Fibroblast of lung (primary cell): ENCODE measurements around the gene IGHMBP2. TPM values are rescaled to one million over a fixed set of nuclear protein-coding genes. Genes with fewer than 3 reads are reported as not detected.

ENCODE experiments used
- DNase-seq, 2 donors: peaks; one replicate each; pipeline versions ENCODE4 v3.0.0 to v3.0.0-alpha.2; 2010; ENCODE audit warnings: low read depth in 2 of 2
- H2AFZ ChIP-seq: 2 replicates; pipeline ENCODE4 v1.5.1; 2012; ENCODE audit warnings: low read length, control low read depth, inconsistent platforms
- H3K27ac ChIP-seq: 2 replicates; pipeline ENCODE4 v1.5.1; 2011; ENCODE audit warnings: low read length, control low read depth; ENCODE audit not compliant: insufficient read depth
- H3K27me3 ChIP-seq: 2 replicates; pipeline ENCODE4 v1.5.1; 2011; ENCODE audit warnings: mild to moderate bottlenecking, low read length; ENCODE audit not compliant: control insufficient read depth, insufficient read depth
- H3K36me3 ChIP-seq: 2 replicates; pipeline ENCODE4 v1.5.1; 2011; ENCODE audit warnings: low read length; ENCODE audit not compliant: control insufficient read depth, insufficient read depth
- H3K4me1 ChIP-seq: 2 replicates; pipeline ENCODE4 v1.5.1; 2011; ENCODE audit warnings: low read length; ENCODE audit not compliant: control insufficient read depth, insufficient read depth; ENCODE audit errors: extremely low read depth
- H3K4me2 ChIP-seq: 2 replicates; pipeline ENCODE4 v1.5.1; 2011; ENCODE audit warnings: low read length, control low read depth; ENCODE audit not compliant: insufficient read depth; ENCODE audit errors: extremely low read depth
- H3K4me3 ChIP-seq, 4 experiments: fragments of 200-600 bp in 1 of 4; sonication (generic) in 1 of 4; replicated peaks in 1 of 4; 2 replicates each; pipeline ENCODE4 v1.5.1; 2011 to 2016; ENCODE audit warnings: low read length in 4 of 4, low read depth in 3 of 4, mild to moderate bottlenecking in 3 of 4, control low read depth in 2 of 4, inconsistent platforms in 1 of 4, mixed read lengths in 1 of 4; ENCODE audit not compliant: insufficient read depth in 1 of 4; ENCODE audit errors: control extremely low read depth in 1 of 4
- H3K79me2 ChIP-seq: 2 replicates; pipeline ENCODE4 v1.5.1; 2012; ENCODE audit warnings: mild to moderate bottlenecking, low read length, inconsistent platforms; ENCODE audit not compliant: control insufficient read depth, insufficient read depth
- H3K9ac ChIP-seq: 2 replicates; pipeline ENCODE4 v1.5.1; 2011; ENCODE audit warnings: mild to moderate bottlenecking, low read length, control low read depth; ENCODE audit not compliant: insufficient read depth
- H3K9me3 ChIP-seq: 2 replicates; pipeline ENCODE4 v1.5.1; 2012; ENCODE audit warnings: low read depth, low read length; ENCODE audit not compliant: control insufficient read depth, insufficient read depth
- H4K20me1 ChIP-seq: 2 replicates; pipeline ENCODE4 v1.5.1; 2011; ENCODE audit warnings: low read length; ENCODE audit not compliant: control insufficient read depth, insufficient read depth; ENCODE audit errors: extremely low read depth
- CTCF ChIP-seq, 2 donors: IDR thresholded peaks in 1 of 2; conservative IDR thresholded peaks in 1 of 2; 1 replicate in 1 of 2; 2 replicates in 1 of 2; pipeline ENCODE4 v1.5.1; 2011 to 2012; ENCODE audit warnings: low read length in 2 of 2, control low read depth in 1 of 2, inconsistent platforms in 1 of 2, low read depth in 1 of 2, mild to moderate bottlenecking in 1 of 2
- EZH2 ChIP-seq: IDR thresholded peaks from 2 replicates; pipeline ENCODE4 v1.5.1; 2012; ENCODE audit warnings: low read length, control low read depth, mild to moderate bottlenecking; ENCODE audit errors: missing control alignments
- polyA plus RNA-seq, 2 donors: library from polyadenylated mRNA; depleted of rRNA in 1 of 2; stranded (reverse) in 1 of 2; unstranded in 1 of 2; fragments of >200 nt; gene quantifications; 2 replicates each; pipeline ENCODE4 v1.2.1, GENCODE V29; 2011 to 2012; ENCODE audit warnings: missing spikeins in 1 of 2
- total RNA-seq: library from RNA; depleted of rRNA; stranded (reverse); fragments of >200 nt; gene quantifications from 2 replicates; pipeline ENCODE4 v1.2.1, GENCODE V29; 2014

The IGHMBP2 gene
- total and polyA plus RNA-seq, 2 donors (not counting 1 experiment from before 2014, with no cell fraction given): 5.2 to 8.6 TPM

- H3K27ac ChIP-seq: no peak overlapping the region
- H2AFZ ChIP-seq: no peak overlapping the region
- H3K4me2 ChIP-seq: no peak overlapping the region
- H3K79me2 ChIP-seq: no peaks in the 10 kb centered on the region
- DNase-seq: no peak
- H3K4me3 ChIP-seq: no peak overlapping the region
- H3K4me1 ChIP-seq: no peaks in the 10 kb centered on the region
- H3K27me3 ChIP-seq: no peaks in the 10 kb centered on the region
- no peaks in the 10 kb centered on the region for H4K20me1 ChIP-seq
- H3K36me3 ChIP-seq: peaks cover 20% of the 10 kb centered on the region
- H3K9me3 ChIP-seq: no peaks in the 10 kb centered on the region
- TF ChIP-seq CTCF (conservative IDR thresholded peaks at IDR 0.05 in 1 of 2, IDR thresholded peaks at IDR 0.05 in 1 of 2; ENCODE audit: low read depth in 1 of 2, low read length in 2 of 2): no peak
- H3K9ac ChIP-seq: no peak overlapping the region
Observed at GRCh38 chr11:68936676-68937620, 33.3 kb downstream of the IGHMBP2 start.

DNA sequence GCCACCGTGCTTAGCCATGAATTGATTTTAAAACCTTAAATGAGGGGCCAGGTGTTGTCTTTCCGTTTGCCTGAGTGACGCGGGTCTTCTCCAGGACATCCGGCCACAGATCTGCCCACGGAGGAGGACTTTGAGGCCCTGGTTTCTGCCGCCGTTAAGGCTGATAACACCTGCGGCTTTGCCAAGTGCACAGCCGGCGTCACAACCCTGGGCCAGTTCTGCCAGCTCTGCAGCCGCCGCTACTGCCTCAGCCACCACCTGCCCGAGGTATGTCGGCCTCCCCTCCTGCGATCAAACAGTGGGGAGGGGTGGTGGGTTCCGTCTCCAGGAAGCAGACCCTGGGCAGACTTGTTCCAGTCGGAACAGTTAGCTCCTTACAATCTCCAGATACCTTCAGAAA, 34.4 kb downstream of the IGHMBP2 start:
- Histone ChIP-seq H3K36me3 (peaks cover 20% of the 10 kb centered on the region), H3K9ac (no peak overlapping the region), H3K27me3 (no peaks in the 10 kb centered on the region), H3K79me2 (no peaks in the 10 kb centered on the region), H3K27ac (no peak overlapping the region), H4K20me1 (no peaks in the 10 kb centered on the region), H3K4me2 (no peak overlapping the region), H3K4me3 (no peak overlapping the region), H3K9me3 (no peaks in the 10 kb centered on the region), H3K4me1 (no peaks in the 10 kb centered on the region), H2AFZ (no peak overlapping the region)
- TF ChIP-seq CTCF (conservative IDR thresholded peaks at IDR 0.05 in 1 of 2, IDR thresholded peaks at IDR 0.05 in 1 of 2; ENCODE audit: low read depth in 1 of 2, low read length in 2 of 2): no peak
- no peak for TF ChIP-seq EZH2
- no peak for DNase-seq

- Histone ChIP-seq H3K4me2 (no peak overlapping the region), H4K20me1 (no peaks in the 10 kb centered on the region), H2AFZ (no peak overlapping the region), H3K36me3 (peaks cover 20% of the 10 kb centered on the region), H3K27me3 (no peaks in the 10 kb centered on the region), H3K9ac (no peak overlapping the region), H3K4me3 (no peak overlapping the region), H3K4me1 (no peaks in the 10 kb centered on the region), H3K9me3 (no peaks in the 10 kb centered on the region), H3K27ac (no peak overlapping the region), H3K79me2 (no peaks in the 10 kb centered on the region)
- TF ChIP-seq EZH2: no peak
- no peak for TF ChIP-seq CTCF (conservative IDR thresholded peaks at IDR 0.05 in 1 of 2, IDR thresholded peaks at IDR 0.05 in 1 of 2; ENCODE audit: low read depth in 1 of 2, low read length in 2 of 2)
- DNase-seq: no peak
Observed at GRCh38 chr11:68938816-68939582, 35.3 kb downstream of the IGHMBP2 start.
